Measurements from ENCODE around the gene ACP7. TPM values are rescaled to one million over a fixed set of nuclear protein-coding genes. Genes with fewer than 3 reads are reported as not detected.

Gene ACP7
- total RNA-seq, 2 experiments from 2014 or later, result not detected

GRCh38 chr19:39098365-39099269 is 14.4 kb downstream of the ACP7 start:
- H3K9me3 Mint-ChIP-seq, result no peaks in the 10 kb centered on the region
- intact Hi-C loops (cut with micrococcal nuclease), result no loop called here
- no peak for DNase-seq
- H3K27me3 Mint-ChIP-seq (ENCODE audit: low read depth), result peaks cover 18% of the 10 kb centered on the region
- CTCF ChIA-PET, result no interaction called here
- no peaks in the 10 kb centered on the region for H3K36me3 Mint-ChIP-seq (ENCODE audit: low read depth)
- no peak overlapping the region for H3K27ac Mint-ChIP-seq
- H3K4me1 Mint-ChIP-seq (ENCODE audit: low read depth), result peaks cover 2% of the 10 kb centered on the region
- no peak overlapping the region for H3K4me3 Mint-ChIP-seq

GRCh38 chr19:39099341-39099740 is 15.2 kb downstream of the ACP7 start:
- H3K4me3 Mint-ChIP-seq, result no peak overlapping the region
- H3K9me3 Mint-ChIP-seq, result no peaks in the 10 kb centered on the region
- no peak for DNase-seq
- intact Hi-C loops (cut with micrococcal nuclease), result no loop called here
- H3K4me1 Mint-ChIP-seq (ENCODE audit: low read depth), result no peaks in the 10 kb centered on the region
- no peak overlapping the region for H3K27ac Mint-ChIP-seq
- CTCF ChIA-PET, result no interaction called here
- H3K36me3 Mint-ChIP-seq (ENCODE audit: low read depth), result no peaks in the 10 kb centered on the region
- H3K27me3 Mint-ChIP-seq (ENCODE audit: low read depth), result peaks cover 13% of the 10 kb centered on the region

DNA sequence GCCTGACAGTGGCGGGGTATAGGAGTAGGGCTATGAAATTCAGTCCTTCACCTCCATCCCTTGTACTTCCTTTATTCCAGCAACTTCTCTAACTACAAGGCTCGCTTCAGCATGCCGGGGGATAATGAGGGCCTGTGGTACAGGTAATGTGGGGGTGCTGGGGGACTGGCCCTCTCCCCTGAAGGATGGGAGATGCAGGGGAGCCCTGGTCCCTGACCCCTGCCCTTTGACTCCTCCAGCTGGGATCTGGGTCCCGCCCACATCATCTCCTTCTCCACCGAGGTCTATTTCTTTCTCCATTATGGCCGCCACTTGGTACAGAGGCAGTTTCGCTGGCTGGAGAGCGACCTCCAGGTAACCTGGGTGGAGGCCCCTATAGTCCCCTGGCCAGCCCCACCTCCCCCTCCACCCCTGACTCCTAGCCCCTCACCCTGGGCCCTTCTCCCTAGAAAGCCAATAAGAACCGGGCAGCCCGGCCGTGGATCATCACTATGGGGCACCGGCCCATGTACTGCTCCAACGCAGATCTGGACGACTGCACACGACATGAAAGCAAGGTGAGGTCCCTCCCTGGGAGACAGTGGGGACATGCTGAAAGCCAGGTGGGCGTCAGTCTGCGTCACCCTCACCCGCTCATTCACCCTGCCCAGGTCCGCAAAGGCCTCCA is 16.5 kb downstream of the ACP7 start:
- Mint-ChIP-seq H3K27me3 (ENCODE audit: low read depth) (peaks cover 13% of the 10 kb centered on the region), H3K36me3 (ENCODE audit: low read depth) (no peaks in the 10 kb centered on the region), H3K9me3 (no peaks in the 10 kb centered on the region), H3K4me3 (no peak overlapping the region), H3K27ac (no peak overlapping the region), H3K4me1 (ENCODE audit: low read depth) (no peaks in the 10 kb centered on the region)
- no peak for DNase-seq
- intact Hi-C loops (cut with micrococcal nuclease), result no loop called here
- CTCF ChIA-PET, result no interaction called here

- Mint-ChIP-seq H3K4me3 (no peak overlapping the region), H3K4me1 (ENCODE audit: low read depth) (no peaks in the 10 kb centered on the region), H3K27ac (no peak overlapping the region), H3K36me3 (ENCODE audit: low read depth) (no peaks in the 10 kb centered on the region), H3K27me3 (ENCODE audit: low read depth) (peaks cover 7% of the 10 kb centered on the region), H3K9me3 (no peaks in the 10 kb centered on the region)
- DNase-seq, result no peak
- intact Hi-C loops (cut with micrococcal nuclease), result no loop called here
- CTCF ChIA-PET, result no interaction called here
Observed at GRCh38 chr19:39103151-39103550, 19.0 kb downstream of the ACP7 start.

DNA sequence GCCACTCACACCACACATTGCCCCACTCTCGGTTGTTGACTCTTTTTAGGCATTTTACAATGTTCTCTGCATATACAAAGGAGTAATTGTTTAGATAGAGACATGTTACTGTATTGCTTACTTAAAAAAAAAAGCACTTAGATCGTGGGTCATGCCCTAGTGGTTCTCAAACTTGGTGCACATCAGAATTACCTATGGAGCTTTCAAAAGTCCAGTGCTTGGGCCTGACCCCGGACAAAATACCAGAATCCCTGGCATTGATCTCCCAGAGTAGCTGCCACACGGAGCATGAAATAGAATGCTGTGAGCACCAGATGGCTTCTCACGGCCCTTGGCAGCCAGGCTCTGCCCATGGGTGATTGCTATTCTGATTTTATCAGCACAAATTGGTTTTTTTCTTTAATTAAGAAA is 20.0 kb downstream of the ACP7 start:
- no peak overlapping the region for H3K4me3 Mint-ChIP-seq
- intact Hi-C loops (cut with micrococcal nuclease), result no loop called here
- no peak overlapping the region for H3K27ac Mint-ChIP-seq
- no peaks in the 10 kb centered on the region for H3K36me3 Mint-ChIP-seq (ENCODE audit: low read depth)
- CTCF ChIA-PET, result interaction anchor here (0.6 kb wide), 1 partner anchor 1051 kb away, joined by 3 read pairs; no protein-coding TSS in a partner anchor
- no peak for DNase-seq
- peaks cover 3% of the 10 kb centered on the region for H3K27me3 Mint-ChIP-seq (ENCODE audit: low read depth)
- H3K9me3 Mint-ChIP-seq, result no peaks in the 10 kb centered on the region
- H3K4me1 Mint-ChIP-seq (ENCODE audit: low read depth), result no peaks in the 10 kb centered on the region

DNA sequence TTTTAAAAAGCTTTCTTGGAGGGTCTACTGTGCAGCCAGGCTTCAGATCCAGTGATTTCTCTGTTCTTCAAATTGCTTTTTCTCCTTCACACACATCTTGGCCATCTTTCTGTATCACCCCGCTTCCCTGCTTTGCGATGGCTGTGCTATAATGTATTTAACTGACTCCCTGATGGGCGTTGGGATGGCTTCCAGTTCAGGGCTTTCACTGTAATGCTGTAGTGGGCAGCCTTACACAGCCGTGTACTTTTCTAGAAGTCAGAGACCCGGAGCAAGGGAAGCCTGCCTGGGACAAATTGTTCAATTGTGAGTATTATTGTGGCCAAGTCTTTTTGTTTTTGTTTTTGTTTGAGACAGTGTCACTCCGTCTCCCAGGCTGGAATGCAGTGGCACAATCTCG is 22.0 kb downstream of the ACP7 start:
- Mint-ChIP-seq H3K4me1 (ENCODE audit: low read depth) (peaks cover 5% of the 10 kb centered on the region), H3K27ac (no peak overlapping the region), H3K4me3 (no peak overlapping the region), H3K9me3 (no peaks in the 10 kb centered on the region), H3K27me3 (ENCODE audit: low read depth) (no peaks in the 10 kb centered on the region), H3K36me3 (ENCODE audit: low read depth) (no peaks in the 10 kb centered on the region)
- intact Hi-C loops (cut with micrococcal nuclease), result no loop called here
- DNase-seq, result no peak
- CTCF ChIA-PET, result interaction anchor here (0.5 kb wide), 1 partner anchor 81 kb away, joined by 3 read pairs; no protein-coding TSS in a partner anchor

GRCh38 chr19:39109641-39110040 is 25.5 kb downstream of the ACP7 start:
- CTCF ChIA-PET, result interaction anchor here (0.6 to 2.2 kb wide), 12 partner anchors 8 to 434 kb away, joined by 3 to 9 read pairs (median 4); no protein-coding TSS in a partner anchor
- intact Hi-C loops (cut with micrococcal nuclease), result loop anchor here (1.0 kb wide), 1 partner anchor 57 kb away; no protein-coding TSS in a partner anchor
- DNase-seq, result no peak
- peaks cover 5% of the 10 kb centered on the region for H3K4me1 Mint-ChIP-seq (ENCODE audit: low read depth)
- H3K4me3 Mint-ChIP-seq, result no peak overlapping the region
- H3K9me3 Mint-ChIP-seq, result no peaks in the 10 kb centered on the region
- no peaks in the 10 kb centered on the region for H3K36me3 Mint-ChIP-seq (ENCODE audit: low read depth)
- H3K27ac Mint-ChIP-seq, result no peak overlapping the region
- H3K27me3 Mint-ChIP-seq (ENCODE audit: low read depth), result no peaks in the 10 kb centered on the region

GRCh38 chr19:39110263-39110967 is 26.2 kb downstream of the ACP7 start:
- CTCF ChIA-PET, result interaction anchor here (0.6 to 2.2 kb wide), 15 partner anchors 9 to 631 kb away, joined by 3 to 9 read pairs (median 3); no protein-coding TSS in a partner anchor
- peak; percentile 86 for DNase-seq
- H3K27ac Mint-ChIP-seq, result no peak overlapping the region
- H3K9me3 Mint-ChIP-seq, result no peaks in the 10 kb centered on the region
- no peak overlapping the region for H3K4me3 Mint-ChIP-seq
- intact Hi-C loops (cut with micrococcal nuclease), result loop anchor here (1.0 kb wide), 1 partner anchor 58 kb away; no protein-coding TSS in a partner anchor
- peaks cover 5% of the 10 kb centered on the region for H3K4me1 Mint-ChIP-seq (ENCODE audit: low read depth)
- H3K27me3 Mint-ChIP-seq (ENCODE audit: low read depth), result no peaks in the 10 kb centered on the region
- no peaks in the 10 kb centered on the region for H3K36me3 Mint-ChIP-seq (ENCODE audit: low read depth)

DNA sequence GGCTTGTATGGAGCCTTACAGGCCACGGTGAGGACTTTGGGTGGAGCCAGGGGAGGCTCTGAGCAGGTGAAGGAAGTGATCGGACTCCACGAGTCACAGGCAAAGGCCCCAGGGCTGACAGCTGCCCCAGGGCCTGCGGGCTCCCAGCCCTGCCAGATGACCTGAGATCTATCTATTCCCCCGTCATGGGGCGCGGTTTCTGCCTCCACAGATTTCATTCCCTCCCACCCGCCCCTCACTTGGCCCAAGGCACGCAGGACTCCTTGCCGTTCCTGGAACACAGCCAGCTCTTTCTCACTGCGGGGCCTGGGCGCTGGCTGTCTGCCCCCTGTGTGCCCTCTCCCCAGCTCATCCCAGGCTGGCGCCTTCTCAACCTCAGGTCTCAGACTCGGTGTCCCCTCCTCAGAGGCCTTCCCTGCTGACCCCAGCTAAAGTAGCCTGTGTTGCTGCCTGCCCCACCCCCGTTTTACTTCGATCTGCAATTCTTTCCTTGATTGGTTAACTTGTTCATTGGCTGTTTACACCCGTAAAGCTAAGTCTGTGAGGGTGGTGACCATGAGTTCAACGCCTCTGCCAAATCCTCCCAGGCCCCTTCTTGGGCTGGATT is 27.5 kb downstream of the ACP7 start:
- DNase-seq, result no peak
- CTCF ChIA-PET, result interaction anchor here (1.1 to 2.2 kb wide), 4 partner anchors 10 to 101 kb away, joined by 3 to 9 read pairs (median 4); no protein-coding TSS in a partner anchor
- Mint-ChIP-seq H3K27ac (peak overlapping the region; percentile 24), H3K36me3 (ENCODE audit: low read depth) (no peaks in the 10 kb centered on the region), H3K9me3 (no peaks in the 10 kb centered on the region), H3K4me1 (ENCODE audit: low read depth) (peaks cover 5% of the 10 kb centered on the region), H3K4me3 (no peak overlapping the region), H3K27me3 (ENCODE audit: low read depth) (no peaks in the 10 kb centered on the region)
- intact Hi-C loops (cut with micrococcal nuclease), result no loop called here

GRCh38 chr19:39112338-39112890 is 28.2 kb downstream of the ACP7 start:
- H3K36me3 Mint-ChIP-seq (ENCODE audit: low read depth), result no peaks in the 10 kb centered on the region
- no peak overlapping the region for H3K4me3 Mint-ChIP-seq
- H3K27ac Mint-ChIP-seq, result no peak overlapping the region
- CTCF ChIA-PET, result interaction anchor here (1.1 to 1.4 kb wide), 2 partner anchors 61 to 102 kb away, joined by 3 to 4 read pairs; no protein-coding TSS in a partner anchor
- DNase-seq, result no peak
- H3K4me1 Mint-ChIP-seq (ENCODE audit: low read depth), result peaks cover 5% of the 10 kb centered on the region
- no peaks in the 10 kb centered on the region for H3K27me3 Mint-ChIP-seq (ENCODE audit: low read depth)
- H3K9me3 Mint-ChIP-seq, result no peaks in the 10 kb centered on the region
- intact Hi-C loops (cut with micrococcal nuclease), result no loop called here

DNA sequence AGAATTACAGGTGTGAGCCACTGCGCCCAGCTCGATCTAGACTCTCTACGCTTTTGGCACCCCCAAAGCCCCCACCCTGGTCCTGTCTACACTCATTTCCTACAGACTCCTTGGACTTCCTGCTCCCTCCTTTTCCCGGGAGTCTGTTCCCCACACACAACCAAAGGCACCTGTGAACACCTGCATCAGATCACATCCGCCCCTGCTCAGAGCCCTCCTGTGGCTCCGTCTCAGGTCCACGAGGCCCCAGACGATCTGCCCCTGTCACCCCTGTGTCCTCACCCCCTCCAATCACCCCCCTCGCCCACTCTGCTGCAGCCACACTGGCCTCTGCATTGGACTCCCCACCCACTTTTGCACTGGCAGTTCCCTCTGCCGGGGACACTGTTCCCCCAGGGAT is 29.0 kb downstream of the ACP7 start:
- H3K36me3 Mint-ChIP-seq (ENCODE audit: low read depth), result no peaks in the 10 kb centered on the region
- H3K27me3 Mint-ChIP-seq (ENCODE audit: low read depth), result no peaks in the 10 kb centered on the region
- H3K27ac Mint-ChIP-seq, result no peak overlapping the region
- no peaks in the 10 kb centered on the region for H3K9me3 Mint-ChIP-seq
- CTCF ChIA-PET, result interaction anchor here (1.1 kb wide), 1 partner anchor 62 kb away, joined by 3 read pairs; no protein-coding TSS in a partner anchor
- intact Hi-C loops (cut with micrococcal nuclease), result no loop called here
- DNase-seq, result no peak
- no peak overlapping the region for H3K4me3 Mint-ChIP-seq
- peaks cover 5% of the 10 kb centered on the region for H3K4me1 Mint-ChIP-seq (ENCODE audit: low read depth)

Measured in activated naive CD4-positive, alpha-beta T cell treated with anti-CD3 and anti-CD28 coated beads for 36 hours (primary cell).